ENCODE data around the gene TNFRSF1A. TPM values are rescaled to one million over a fixed set of nuclear protein-coding genes. Genes with fewer than 3 reads are reported as not detected.

Gene TNFRSF1A
- total RNA-seq, 1 donor from 2014 or later: 125 TPM

DNA sequence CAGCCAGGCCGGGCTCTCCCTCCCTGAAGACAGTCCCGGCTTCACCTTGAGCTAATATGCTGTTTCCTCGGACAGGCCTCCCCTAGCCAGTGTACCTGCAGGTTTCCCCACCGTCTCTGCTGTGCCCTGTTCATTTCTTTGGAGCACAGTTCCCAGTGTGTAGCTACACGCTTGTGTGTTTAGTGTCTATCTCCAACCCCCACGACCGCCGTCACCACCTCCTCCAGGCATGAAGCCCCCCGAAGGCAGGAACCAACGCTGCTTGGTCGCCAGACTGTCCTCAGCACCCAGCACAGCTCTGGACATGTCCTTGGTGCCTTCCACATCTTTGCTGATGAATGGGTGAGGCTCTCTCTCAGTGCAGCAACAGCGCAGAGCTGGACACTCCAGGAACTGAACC lies 57.6 kb downstream of the TNFRSF1A start:
- Mint-ChIP-seq H3K36me3 (ENCODE audit: low read depth, unreplicated experiment) (no peaks in the 10 kb centered on the region), H3K27me3 (ENCODE audit: unreplicated experiment) (peaks cover 6% of the 10 kb centered on the region)

DNA sequence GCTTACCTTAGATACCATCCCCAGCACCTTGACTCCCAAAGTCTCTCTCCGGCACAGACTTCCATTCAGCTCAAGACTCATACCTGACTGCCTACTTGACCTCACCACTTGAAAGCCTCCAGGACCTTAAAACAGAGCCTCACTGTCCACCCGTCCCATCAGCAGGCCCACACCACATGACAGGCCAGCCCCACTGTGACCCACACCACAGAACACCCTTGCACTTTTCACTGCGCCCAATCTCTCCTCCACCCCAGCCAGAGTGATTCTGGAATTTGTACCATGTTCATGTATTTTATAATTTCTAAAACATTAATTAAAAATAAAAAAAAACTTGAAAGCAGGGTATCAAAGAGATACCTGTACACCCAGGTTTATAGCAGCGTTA lies 59.4 kb downstream of the TNFRSF1A start:
- Mint-ChIP-seq H3K36me3 (ENCODE audit: low read depth, unreplicated experiment) (peaks cover 6% of the 10 kb centered on the region), H3K9me3 (ENCODE audit: unreplicated experiment) (no peaks in the 10 kb centered on the region), H3K27me3 (ENCODE audit: unreplicated experiment) (peaks cover 9% of the 10 kb centered on the region), H3K4me1 (ENCODE audit: unreplicated experiment) (peaks cover 25% of the 10 kb centered on the region), H3K4me3 (ENCODE audit: unreplicated experiment) (no peak overlapping the region), H3K27ac (ENCODE audit: unreplicated experiment) (no peak overlapping the region)
- no peak for DNase-seq (ENCODE audit: low spot score)
- TF ChIP-seq, protein P1, sequence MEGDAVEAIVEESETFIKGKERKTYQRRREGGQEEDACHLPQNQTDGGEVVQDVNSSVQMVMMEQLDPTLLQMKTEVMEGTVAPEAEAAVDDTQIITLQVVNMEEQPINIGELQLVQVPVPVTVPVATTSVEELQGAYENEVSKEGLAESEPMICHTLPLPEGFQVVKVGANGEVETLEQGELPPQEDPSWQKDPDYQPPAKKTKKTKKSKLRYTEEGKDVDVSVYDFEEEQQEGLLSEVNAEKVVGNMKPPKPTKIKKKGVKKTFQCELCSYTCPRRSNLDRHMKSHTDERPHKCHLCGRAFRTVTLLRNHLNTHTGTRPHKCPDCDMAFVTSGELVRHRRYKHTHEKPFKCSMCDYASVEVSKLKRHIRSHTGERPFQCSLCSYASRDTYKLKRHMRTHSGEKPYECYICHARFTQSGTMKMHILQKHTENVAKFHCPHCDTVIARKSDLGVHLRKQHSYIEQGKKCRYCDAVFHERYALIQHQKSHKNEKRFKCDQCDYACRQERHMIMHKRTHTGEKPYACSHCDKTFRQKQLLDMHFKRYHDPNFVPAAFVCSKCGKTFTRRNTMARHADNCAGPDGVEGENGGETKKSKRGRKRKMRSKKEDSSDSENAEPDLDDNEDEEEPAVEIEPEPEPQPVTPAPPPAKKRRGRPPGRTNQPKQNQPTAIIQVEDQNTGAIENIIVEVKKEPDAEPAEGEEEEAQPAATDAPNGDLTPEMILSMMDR (IDR thresholded peaks at IDR 0.05; ENCODE audit: unreplicated experiment): no peak

More for the DNA sequence above, 57.6 kb downstream of the TNFRSF1A start:
- Mint-ChIP-seq H3K9me3 (ENCODE audit: unreplicated experiment) (no peaks in the 10 kb centered on the region), H3K27ac (ENCODE audit: unreplicated experiment) (no peak overlapping the region), H3K4me1 (ENCODE audit: unreplicated experiment) (peaks cover 20% of the 10 kb centered on the region), H3K4me3 (ENCODE audit: unreplicated experiment) (no peak overlapping the region)
- no peak for DNase-seq (ENCODE audit: low spot score)
- TF ChIP-seq, protein P1 (IDR thresholded peaks at IDR 0.05; ENCODE audit: unreplicated experiment): no peak

DNA sequence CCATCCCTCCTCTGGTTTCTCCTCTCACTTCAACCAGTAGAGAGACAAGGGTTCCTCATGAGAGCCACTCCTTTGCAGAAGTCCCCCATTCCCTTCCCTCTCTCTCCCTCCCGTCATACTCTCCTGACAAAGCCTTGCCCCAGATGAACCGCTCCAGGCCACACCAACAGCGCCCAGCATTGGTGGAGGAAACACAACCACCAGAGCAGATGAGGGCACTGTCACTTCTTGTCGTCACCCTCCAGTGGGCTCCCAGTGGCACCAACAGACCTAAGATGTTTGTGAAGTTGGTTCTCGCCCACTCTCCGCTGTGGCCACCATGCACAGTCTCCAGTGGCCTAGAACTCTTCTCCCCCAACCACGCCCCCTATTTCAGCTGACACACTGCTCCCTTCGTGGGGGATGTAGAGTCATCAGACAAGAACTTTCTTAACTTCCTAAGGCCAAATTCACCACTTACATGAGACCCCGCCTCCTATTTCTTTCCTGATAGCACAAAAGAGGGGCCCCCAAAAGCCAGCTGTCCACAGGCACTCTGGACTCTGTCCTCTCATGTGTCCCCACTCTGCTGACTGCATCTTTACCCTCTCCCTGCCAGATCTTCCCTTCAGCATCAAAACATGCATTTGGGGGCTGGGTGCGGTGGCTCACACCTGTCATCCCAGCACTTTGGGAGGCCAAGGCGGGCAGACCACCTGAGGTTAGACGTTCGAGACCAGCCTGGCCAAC lies 60.6 kb downstream of the TNFRSF1A start:
- no peak for DNase-seq (ENCODE audit: low spot score)
- TF ChIP-seq, protein P1 (IDR thresholded peaks at IDR 0.05; ENCODE audit: unreplicated experiment): no peak
- H3K36me3 Mint-ChIP-seq (ENCODE audit: low read depth, unreplicated experiment): peaks cover 6% of the 10 kb centered on the region
- H3K9me3 Mint-ChIP-seq (ENCODE audit: unreplicated experiment): no peaks in the 10 kb centered on the region
- H3K27me3 Mint-ChIP-seq (ENCODE audit: unreplicated experiment): peaks cover 9% of the 10 kb centered on the region
- peaks cover 31% of the 10 kb centered on the region for H3K4me1 Mint-ChIP-seq (ENCODE audit: unreplicated experiment)
- H3K27ac Mint-ChIP-seq (ENCODE audit: unreplicated experiment): no peak overlapping the region
- no peak overlapping the region for H3K4me3 Mint-ChIP-seq (ENCODE audit: unreplicated experiment)

DNA sequence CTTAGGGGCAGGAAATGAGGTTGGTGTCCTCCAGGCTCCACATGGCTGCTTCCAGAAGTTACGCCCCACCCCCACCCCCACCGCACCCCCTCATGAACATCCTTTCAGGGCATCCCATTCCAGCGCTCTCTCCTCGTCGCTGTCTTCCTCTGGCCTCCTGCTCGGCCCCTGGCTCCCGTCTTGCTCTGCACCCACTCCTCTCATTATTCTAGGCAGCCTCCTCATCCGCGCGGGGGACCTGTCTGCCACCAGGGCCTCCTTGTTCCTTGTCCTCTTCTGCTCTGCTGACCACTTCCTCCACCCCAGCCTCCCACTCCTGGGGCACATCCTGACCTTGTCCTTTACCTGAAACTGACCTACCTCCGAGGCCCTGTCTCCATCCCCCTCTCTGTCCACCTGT lies 61.2 kb downstream of the TNFRSF1A start:
- no peak for DNase-seq (ENCODE audit: low spot score)
- Mint-ChIP-seq H3K4me3 (ENCODE audit: unreplicated experiment) (no peak overlapping the region), H3K36me3 (ENCODE audit: low read depth, unreplicated experiment) (peaks cover 6% of the 10 kb centered on the region), H3K27me3 (ENCODE audit: unreplicated experiment) (peaks cover 9% of the 10 kb centered on the region), H3K27ac (ENCODE audit: unreplicated experiment) (no peak overlapping the region), H3K4me1 (ENCODE audit: unreplicated experiment) (peaks cover 31% of the 10 kb centered on the region), H3K9me3 (ENCODE audit: unreplicated experiment) (no peaks in the 10 kb centered on the region)
- TF ChIP-seq, protein P1 (IDR thresholded peaks at IDR 0.05; ENCODE audit: unreplicated experiment): no peak

DNA sequence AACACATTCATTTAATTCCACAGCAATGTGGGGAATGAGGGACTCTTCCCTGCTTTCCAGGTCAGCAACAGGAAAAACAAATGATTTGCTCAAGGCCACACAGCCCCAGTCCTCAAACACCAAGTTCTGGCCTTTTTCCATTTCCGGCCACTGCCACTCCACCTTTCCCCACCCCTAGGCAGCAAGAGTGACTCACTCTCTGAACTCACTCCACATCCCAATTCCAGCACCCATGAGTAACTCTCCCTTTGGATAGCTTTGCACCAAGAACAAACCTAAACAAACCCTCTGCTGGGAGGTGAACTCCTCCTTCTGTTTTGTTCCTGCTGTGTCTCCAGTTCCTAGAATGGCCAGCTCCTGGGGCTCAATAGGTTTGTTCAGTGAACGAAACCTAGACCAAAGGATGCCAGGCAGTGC lies 61.8 kb downstream of the TNFRSF1A start:
- Mint-ChIP-seq H3K27me3 (ENCODE audit: unreplicated experiment) (peaks cover 9% of the 10 kb centered on the region), H3K4me1 (ENCODE audit: unreplicated experiment) (peaks cover 32% of the 10 kb centered on the region), H3K27ac (ENCODE audit: unreplicated experiment) (no peak overlapping the region), H3K9me3 (ENCODE audit: unreplicated experiment) (no peaks in the 10 kb centered on the region), H3K4me3 (ENCODE audit: unreplicated experiment) (no peak overlapping the region), H3K36me3 (ENCODE audit: low read depth, unreplicated experiment) (peaks cover 6% of the 10 kb centered on the region)
- no peak for DNase-seq (ENCODE audit: low spot score)
- TF ChIP-seq, protein P1 (IDR thresholded peaks at IDR 0.05; ENCODE audit: unreplicated experiment): no peak
